BLaER1 treated with 17β-estradiol and CSF1 and Interleukin-3, amounts not matched to agents 10 nM and 100 nM (cell line): Measurements from ENCODE around the gene TCF7L2.

Experiments used
- H3K27ac ChIP-seq, 11 experiments: shearing (Covaris generic); formaldehyde crosslinking; 2 replicates each; pipeline ENCODE4 v1.8.1; 2022
- H3K27me3 ChIP-seq, 11 experiments: shearing (Covaris generic); formaldehyde crosslinking; 2 replicates each; pipeline ENCODE4 v1.8.1; 2022
- H3K36me3 ChIP-seq, 11 experiments: shearing (Covaris generic); formaldehyde crosslinking; 2 replicates each; pipeline ENCODE4 v1.8.1; 2022
- H3K4me1 ChIP-seq, 10 experiments: shearing (Covaris generic); formaldehyde crosslinking; 2 replicates each; pipeline ENCODE4 v1.8.1; 2022
- H3K4me2 ChIP-seq, 11 experiments: shearing (Covaris generic); formaldehyde crosslinking; 2 replicates each; pipeline ENCODE4 v1.8.1; 2022
- H3K4me3 ChIP-seq, 10 experiments: shearing (Covaris generic); formaldehyde crosslinking; 2 replicates each; pipeline ENCODE4 v1.8.1; 2022
- H3K9ac ChIP-seq, 11 experiments: shearing (Covaris generic); formaldehyde crosslinking; 2 replicates each; pipeline ENCODE4 v1.8.1; 2022
- H3K9me3 ChIP-seq, 11 experiments: shearing (Covaris generic); formaldehyde crosslinking; replicated peaks in 1 of 11; 2 replicates each; pipeline ENCODE4 v1.8.1; 2022
- H4K20me1 ChIP-seq, 11 experiments: shearing (Covaris generic); formaldehyde crosslinking; 2 replicates each; pipeline ENCODE4 v1.8.1; 2022
- Cebpa-rat ChIP-seq, 11 experiments: shearing (Covaris generic); IDR thresholded peaks; 2 replicates each; pipeline ENCODE4 v1.8.1; 2022

TCF7L2 gene

GRCh38 chr10:112934193-112934592, 15.9 kb upstream of the TCF7L2 start:
- H3K27ac ChIP-seq, result no peak overlapping the region
- no peaks in the 10 kb centered on the region for H3K27me3 ChIP-seq
- H3K9ac ChIP-seq, result no peak overlapping the region
- peaks cover 15 to 28% (median 21%) of the 10 kb centered on the region in 11 experiments for H3K9me3 ChIP-seq
- no peak overlapping the region for H3K4me2 ChIP-seq
- TF ChIP-seq Cebpa-rat (IDR thresholded peaks at IDR 0.05), result no peak
- 0 out of 22 replicates have a peak, but pooled peaks cover 0 to 3% (median 0%) of the 10 kb centered on the region in 11 experiments for H3K36me3 ChIP-seq
- H3K4me3 ChIP-seq, result no peak overlapping the region
- H3K4me1 ChIP-seq, result no peaks in the 10 kb centered on the region
- H4K20me1 ChIP-seq, result no peaks in the 10 kb centered on the region

GRCh38 chr10:112938808-112939482, 11.1 kb upstream of the TCF7L2 start:
- Histone ChIP-seq H3K4me1 (peaks cover 0 to 4% (median 0%) of the 10 kb centered on the region in 10 experiments; a peak in 1 of 20 replicates), H3K27ac (no peak overlapping the region), H3K9ac (no peak overlapping the region), H3K4me2 (no peak overlapping the region), H3K36me3 (no peaks in the 10 kb centered on the region), H4K20me1 (no peaks in the 10 kb centered on the region), H3K4me3 (no peak overlapping the region), H3K9me3 (no peaks in the 10 kb centered on the region; a peak in 1 of 22 replicates), H3K27me3 (no peaks in the 10 kb centered on the region)
- no peak for TF ChIP-seq Cebpa-rat (IDR thresholded peaks at IDR 0.05)

GRCh38 chr10:112945811-112946210, 4.2 kb upstream of the TCF7L2 start:
- Histone ChIP-seq H3K27me3 (no peaks in the 10 kb centered on the region), H4K20me1 (no peaks in the 10 kb centered on the region; a peak in 1 of 22 replicates), H3K9ac (no peak overlapping the region), H3K4me2 (peak overlapping the region in 4 of 11 experiments; percentile 6 to 67 (median 46); a peak in 6 of 22 replicates), H3K4me3 (no peak overlapping the region), H3K36me3 (no peaks in the 10 kb centered on the region), H3K9me3 (no peaks in the 10 kb centered on the region), H3K27ac (no peak overlapping the region), H3K4me1 (peaks cover 11 to 37% (median 13%) of the 10 kb centered on the region in 10 experiments; a peak in 19 of 20 replicates)
- no peak for TF ChIP-seq Cebpa-rat (IDR thresholded peaks at IDR 0.05)

GRCh38 chr10:112946649-112947048, 3.4 kb upstream of the TCF7L2 start:
- H3K27me3 ChIP-seq, result no peaks in the 10 kb centered on the region
- no peak overlapping the region for H3K27ac ChIP-seq
- no peak overlapping the region for H3K4me3 ChIP-seq
- peaks cover 11 to 37% (median 13%) of the 10 kb centered on the region in 10 experiments; a peak in 19 of 20 replicates for H3K4me1 ChIP-seq
- no peak for TF ChIP-seq Cebpa-rat (IDR thresholded peaks at IDR 0.05)
- H3K36me3 ChIP-seq, result no peaks in the 10 kb centered on the region
- H3K4me2 ChIP-seq, result peak overlapping the region in 3 of 11 experiments; percentile 36 to 67 (median 57); a peak in 4 of 22 replicates
- H4K20me1 ChIP-seq, result no peaks in the 10 kb centered on the region; a peak in 1 of 22 replicates
- H3K9me3 ChIP-seq, result no peaks in the 10 kb centered on the region
- H3K9ac ChIP-seq, result no peak overlapping the region

GRCh38 chr10:112948196-112948595, 1.9 kb upstream of the TCF7L2 start:
- Histone ChIP-seq H3K4me1 (peaks cover 14 to 40% (median 16%) of the 10 kb centered on the region in 10 experiments), H3K9ac (no peak overlapping the region), H3K27ac (no peak overlapping the region; a peak in 1 of 22 replicates), H3K27me3 (no peaks in the 10 kb centered on the region), H3K4me3 (no peak overlapping the region), H3K36me3 (peaks cover 0 to 4% (median 0%) of the 10 kb centered on the region in 11 experiments; a peak in 1 of 22 replicates), H3K4me2 (peak overlapping the region in 8 of 11 experiments; percentile 75 to 94 (median 83); a peak in 10 of 22 replicates), H4K20me1 (peaks cover 0 to 12% (median 4%) of the 10 kb centered on the region in 11 experiments; a peak in 16 of 22 replicates), H3K9me3 (no peaks in the 10 kb centered on the region)
- no peak for TF ChIP-seq Cebpa-rat (IDR thresholded peaks at IDR 0.05)

- Histone ChIP-seq H3K4me1 (peaks cover 24 to 50% (median 27%) of the 10 kb centered on the region in 10 experiments), H3K9ac (peak overlapping the region; percentile 40 to 96 (median 67); a peak in 20 of 22 replicates), H3K36me3 (peaks cover 0 to 10% (median 0%) of the 10 kb centered on the region in 11 experiments; a peak in 3 of 22 replicates), H3K9me3 (no peaks in the 10 kb centered on the region), H3K27me3 (no peaks in the 10 kb centered on the region), H3K4me2 (peak overlapping the region; percentile 70 to 94 (median 83)), H3K4me3 (peak overlapping the region; percentile 49 to 96 (median 92)), H4K20me1 (peaks cover 11 to 22% (median 15%) of the 10 kb centered on the region in 11 experiments; a peak in 21 of 22 replicates), H3K27ac (peak overlapping the region in 10 of 11 experiments; percentile 35 to 99 (median 58); a peak in 17 of 22 replicates)
- no peak for TF ChIP-seq Cebpa-rat (IDR thresholded peaks at IDR 0.05)
Observed at GRCh38 chr10:112949143-112949823, 764 bp upstream of the TCF7L2 start.

- no peak for TF ChIP-seq Cebpa-rat (IDR thresholded peaks at IDR 0.05)
- Histone ChIP-seq H4K20me1 (peaks cover 26 to 38% (median 30%) of the 10 kb centered on the region in 11 experiments; a peak in 21 of 22 replicates), H3K27me3 (no peaks in the 10 kb centered on the region), H3K9ac (peak overlapping the region; percentile 93 to 98 (median 96)), H3K4me3 (peak overlapping the region; percentile 80 to 96 (median 92)), H3K4me1 (peaks cover 36 to 56% (median 42%) of the 10 kb centered on the region in 10 experiments), H3K36me3 (peaks cover 0 to 23% (median 4%) of the 10 kb centered on the region in 11 experiments; a peak in 6 of 22 replicates), H3K27ac (peak overlapping the region; percentile 91 to 99 (median 97)), H3K9me3 (no peaks in the 10 kb centered on the region), H3K4me2 (peak overlapping the region; percentile 58 to 77 (median 72))
Observed at GRCh38 chr10:112950714-112951358, 789 bp downstream of the TCF7L2 start.

GRCh38 chr10:112951359-112952281, 1.6 kb downstream of the TCF7L2 start:
- H3K4me3 ChIP-seq, result peak overlapping the region; percentile 80 to 96 (median 92)
- no peak for TF ChIP-seq Cebpa-rat (IDR thresholded peaks at IDR 0.05)
- peaks cover 44 to 56% (median 50%) of the 10 kb centered on the region in 10 experiments for H3K4me1 ChIP-seq
- H3K4me2 ChIP-seq, result peak overlapping the region; percentile 88 to 97 (median 92)
- peaks cover 3 to 31% (median 10%) of the 10 kb centered on the region in 11 experiments; a peak in 19 of 22 replicates for H3K36me3 ChIP-seq
- peak overlapping the region; percentile 93 to 98 (median 96) for H3K9ac ChIP-seq
- no peaks in the 10 kb centered on the region for H3K27me3 ChIP-seq
- H3K27ac ChIP-seq, result peak overlapping the region; percentile 93 to 99 (median 97)
- peaks cover 34 to 46% (median 38%) of the 10 kb centered on the region in 11 experiments; a peak in 21 of 22 replicates for H4K20me1 ChIP-seq
- H3K9me3 ChIP-seq, result no peaks in the 10 kb centered on the region
